COLO668 (cell line): Measurements from ENCODE around the gene PSMB7.

Source experiments
- DNase-seq: peaks from one replicate; lab custom pipeline; 2025; ENCODE audit not compliant: unreplicated experiment; lab: John Stamatoyannopoulos, UW

The PSMB7 gene

DNA sequence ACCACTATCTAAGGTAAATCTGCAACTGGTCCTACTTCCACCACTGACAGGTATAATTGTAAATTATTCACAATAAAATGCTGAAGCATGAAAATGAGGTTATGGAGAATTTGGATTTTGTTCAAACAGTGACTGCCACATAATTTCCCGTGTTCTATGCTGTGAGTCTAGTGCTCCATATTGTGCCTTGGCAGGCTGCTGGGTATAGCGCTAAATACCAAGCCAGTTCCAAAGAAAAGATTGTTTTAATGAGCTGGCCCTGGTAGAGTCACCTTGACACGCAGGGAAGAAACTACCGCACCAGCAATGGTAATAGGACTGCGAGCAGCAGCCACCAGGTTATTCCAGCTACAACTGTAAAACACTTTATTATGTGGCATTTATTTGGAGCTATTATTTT lies 30.4 kb downstream of the PSMB7 start:
- DNase-seq, result no peak

DNA sequence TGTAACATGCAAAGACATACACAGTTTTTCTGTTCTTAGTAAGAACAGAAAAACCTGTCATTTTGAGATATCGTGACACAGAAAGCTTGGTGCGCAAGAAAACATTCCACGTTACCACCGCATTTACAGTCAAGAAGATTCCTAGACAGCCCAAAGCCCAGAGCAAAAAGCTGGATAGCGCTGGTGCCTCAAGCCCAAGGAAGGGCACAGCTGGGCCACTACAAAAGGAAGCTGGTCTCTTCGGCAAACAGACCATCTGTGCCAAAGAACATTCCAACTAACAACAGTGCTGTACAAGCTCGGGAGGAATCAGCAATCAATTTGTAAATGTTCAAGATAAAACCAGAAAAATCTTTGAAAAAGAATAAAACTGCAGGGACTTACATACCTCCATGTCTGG lies 31.0 kb downstream of the PSMB7 start:
- DNase-seq, result no peak

DNA sequence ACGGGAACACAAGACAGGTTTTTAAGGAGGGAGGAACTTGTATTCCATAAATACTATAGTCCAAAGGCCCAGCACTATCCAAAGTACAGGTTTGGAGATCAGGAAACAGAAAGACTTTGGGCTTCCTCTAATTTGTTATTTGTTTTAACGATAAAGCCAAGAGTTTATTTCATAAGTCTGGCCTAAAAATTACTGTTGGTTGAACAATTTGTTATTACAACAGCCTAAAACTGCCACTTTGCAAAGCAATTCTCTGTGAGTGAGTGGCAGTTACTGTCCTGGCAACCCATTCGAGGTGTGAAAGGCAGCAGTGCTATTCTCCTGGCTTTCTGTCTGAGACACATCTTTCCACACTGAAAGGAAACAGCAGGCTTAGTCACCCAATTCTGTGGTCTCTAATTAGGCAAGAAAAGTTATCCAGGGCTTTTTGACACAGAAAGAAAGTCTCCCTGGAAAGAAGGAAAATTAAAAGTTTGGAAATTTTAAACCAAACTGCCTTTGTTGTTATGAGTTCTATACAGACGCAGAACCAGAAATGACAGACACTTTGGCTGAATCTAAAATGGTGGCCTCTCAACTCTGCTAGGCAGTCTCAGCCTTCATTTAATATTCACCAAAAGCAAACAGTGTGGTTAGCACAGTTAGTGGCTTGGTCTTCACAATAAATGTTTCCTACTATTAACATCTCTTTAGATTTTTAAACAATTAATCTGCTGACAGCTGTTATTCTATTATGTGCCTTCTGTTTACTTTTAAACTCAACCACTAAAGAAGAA lies 33.9 kb downstream of the PSMB7 start:
- DNase-seq, result peak; percentile 45

DNA sequence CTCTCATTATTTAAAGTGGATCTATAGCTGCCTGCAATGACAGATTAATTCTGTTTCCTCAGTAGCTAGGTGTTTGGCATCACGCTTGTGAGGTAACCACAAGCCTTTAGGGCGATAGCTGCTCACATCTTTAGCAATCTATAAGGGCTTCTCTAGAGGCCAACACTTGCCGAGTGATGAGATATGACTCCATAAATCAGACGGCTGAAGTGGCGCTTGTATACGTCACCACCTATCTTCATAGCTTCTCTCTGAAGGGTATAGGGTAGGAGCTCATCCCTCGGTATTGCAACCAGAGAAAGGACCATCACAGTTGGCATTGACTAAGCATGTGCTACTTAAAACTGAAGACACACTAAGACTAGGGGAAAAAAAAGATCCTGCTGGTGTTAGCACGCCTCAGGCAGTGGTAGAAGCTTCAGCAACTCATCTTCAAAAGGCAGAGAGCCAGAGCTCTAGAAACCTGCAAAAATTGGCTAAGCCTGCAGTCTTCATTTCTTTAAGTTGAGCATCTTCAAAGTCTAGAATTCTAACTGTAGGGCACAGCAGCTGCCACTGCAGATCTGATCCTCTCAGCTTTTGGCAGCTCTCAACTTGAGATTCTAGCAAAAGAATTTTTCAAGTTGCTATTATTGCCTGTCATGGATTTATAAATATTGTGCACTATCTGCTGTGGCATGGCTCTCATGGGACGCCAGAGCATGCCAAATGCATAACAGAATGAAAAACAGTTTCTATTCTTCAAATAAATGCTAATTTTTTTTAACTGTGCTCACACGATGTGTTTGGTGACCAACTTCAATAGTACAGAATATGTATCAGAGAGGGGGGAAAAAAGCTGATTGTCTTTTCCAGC lies 37.5 kb downstream of the PSMB7 start:
- DNase-seq, result peak; percentile 40

DNA sequence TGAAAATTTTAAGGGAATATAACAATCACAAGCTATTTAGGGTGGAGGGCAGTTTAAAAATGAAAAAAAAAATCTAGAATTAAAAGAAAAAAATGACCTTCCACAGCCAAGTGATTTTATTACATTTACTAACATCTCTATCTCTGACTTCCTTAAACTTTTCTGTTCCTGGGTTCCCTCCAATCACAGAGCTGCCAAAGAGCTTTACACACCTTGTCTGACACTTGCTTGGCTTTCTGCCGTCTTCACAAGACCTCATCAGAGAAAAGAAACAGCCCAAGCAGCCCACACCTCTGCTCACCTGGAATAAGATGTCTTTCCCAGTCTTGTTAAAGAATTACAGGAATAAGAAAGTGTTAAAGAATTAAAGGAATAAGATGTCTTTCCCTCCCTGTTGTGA lies 38.9 kb downstream of the PSMB7 start:
- DNase-seq, result no peak

DNA sequence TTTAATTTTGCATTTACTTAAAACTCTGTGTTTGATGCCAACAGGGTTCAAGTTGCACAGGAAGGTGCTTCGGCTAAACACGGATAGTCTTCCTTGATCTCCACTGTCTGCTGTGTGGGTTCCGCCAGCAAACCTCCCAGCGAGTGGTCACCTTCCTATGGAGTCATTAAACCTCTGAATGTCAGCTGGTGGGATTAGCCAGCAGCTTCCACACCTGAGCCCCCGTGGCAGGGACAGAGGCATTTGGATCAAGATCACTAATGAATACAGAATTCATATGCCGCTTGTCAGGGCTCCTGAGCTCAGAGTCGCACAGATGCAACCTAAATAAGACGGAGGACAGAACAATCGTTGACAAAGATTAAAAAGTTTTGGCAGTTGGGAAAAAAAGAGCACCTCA lies 39.5 kb downstream of the PSMB7 start:
- DNase-seq, result no peak

DNA sequence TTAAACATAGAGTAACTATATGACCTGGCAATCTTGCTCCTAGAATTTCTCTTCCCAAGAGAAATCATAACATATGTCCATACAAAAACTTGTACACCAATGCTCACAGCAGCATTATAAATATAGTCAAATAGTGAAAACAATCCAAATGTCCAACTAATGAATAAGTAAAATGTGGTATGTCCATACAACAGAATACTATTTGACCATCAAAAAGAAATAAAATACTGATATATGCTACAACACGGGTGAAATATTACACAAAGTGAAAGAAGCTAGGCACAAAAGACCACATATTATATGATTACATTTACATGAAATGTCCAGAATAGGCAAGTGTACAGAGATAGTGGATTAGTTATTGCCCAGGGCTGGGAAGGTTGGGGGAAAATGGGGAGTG lies 41.4 kb downstream of the PSMB7 start:
- DNase-seq, result no peak

DNA sequence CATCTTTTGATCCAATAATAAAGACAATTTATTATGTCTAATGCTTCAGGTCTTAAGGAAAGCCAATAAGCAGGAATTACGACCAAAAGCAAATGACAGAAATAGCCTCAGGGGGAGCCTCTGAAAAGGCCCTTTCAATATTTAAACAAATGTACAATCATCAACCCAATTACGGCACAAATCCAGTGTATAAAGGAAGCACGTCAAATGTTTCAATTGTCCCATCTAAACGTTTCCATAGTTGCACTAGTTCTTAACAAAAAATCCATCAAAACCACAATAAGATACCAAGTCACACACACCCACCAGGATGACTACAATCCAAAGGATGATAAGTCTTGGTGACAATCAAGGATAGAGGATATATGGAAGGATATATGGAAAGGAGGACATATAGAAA lies 41.9 kb downstream of the PSMB7 start:
- DNase-seq, result no peak

DNA sequence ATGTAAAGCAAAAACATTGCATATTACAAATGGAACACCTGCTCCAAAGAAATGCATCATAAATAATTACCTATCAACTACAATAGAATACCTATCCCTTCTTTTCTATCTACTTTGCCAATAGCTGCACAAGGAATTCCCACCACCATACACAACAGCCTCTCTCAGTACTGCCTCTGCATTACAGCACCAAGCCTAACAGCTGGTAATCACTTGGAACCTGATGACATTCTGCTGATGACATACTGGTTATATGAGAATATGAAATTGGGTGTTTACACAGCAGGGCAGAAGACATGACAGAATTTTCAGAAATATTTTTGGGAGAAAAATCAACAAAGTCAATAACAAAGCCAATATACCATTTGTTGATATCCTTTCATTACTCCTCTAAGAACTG lies 43.2 kb downstream of the PSMB7 start:
- DNase-seq, result no peak

DNA sequence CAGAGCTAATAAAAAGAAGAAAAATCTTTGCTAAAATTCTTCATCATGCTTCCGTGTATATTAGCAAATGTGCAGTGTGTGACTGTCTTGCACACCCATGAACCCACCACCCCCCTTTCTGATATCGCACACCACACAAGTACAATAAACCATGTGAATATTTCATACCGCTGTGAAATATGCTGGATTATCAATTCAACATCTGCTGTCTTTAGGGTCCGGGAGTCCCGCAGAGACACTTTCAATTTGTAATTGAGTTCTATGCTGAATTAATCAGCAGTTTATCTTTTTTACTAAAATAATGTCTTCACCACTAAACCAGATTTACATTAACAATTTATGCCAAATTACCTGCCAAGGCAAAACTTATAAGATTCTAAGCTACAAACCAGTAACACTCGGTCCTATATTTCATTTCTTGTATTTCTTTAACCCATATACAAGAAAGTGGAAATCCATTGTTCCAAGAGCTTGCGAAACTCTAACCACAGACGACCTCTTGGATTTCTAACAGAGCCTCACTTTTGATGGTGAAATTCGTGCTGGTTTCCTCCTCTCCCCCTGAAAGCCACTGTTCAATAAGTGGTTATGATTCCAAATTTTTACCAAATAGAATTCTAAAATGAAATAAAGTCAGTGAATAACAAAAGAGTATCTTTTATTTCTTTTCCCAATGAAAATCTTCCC lies 44.2 kb downstream of the PSMB7 start:
- DNase-seq, result no peak

DNA sequence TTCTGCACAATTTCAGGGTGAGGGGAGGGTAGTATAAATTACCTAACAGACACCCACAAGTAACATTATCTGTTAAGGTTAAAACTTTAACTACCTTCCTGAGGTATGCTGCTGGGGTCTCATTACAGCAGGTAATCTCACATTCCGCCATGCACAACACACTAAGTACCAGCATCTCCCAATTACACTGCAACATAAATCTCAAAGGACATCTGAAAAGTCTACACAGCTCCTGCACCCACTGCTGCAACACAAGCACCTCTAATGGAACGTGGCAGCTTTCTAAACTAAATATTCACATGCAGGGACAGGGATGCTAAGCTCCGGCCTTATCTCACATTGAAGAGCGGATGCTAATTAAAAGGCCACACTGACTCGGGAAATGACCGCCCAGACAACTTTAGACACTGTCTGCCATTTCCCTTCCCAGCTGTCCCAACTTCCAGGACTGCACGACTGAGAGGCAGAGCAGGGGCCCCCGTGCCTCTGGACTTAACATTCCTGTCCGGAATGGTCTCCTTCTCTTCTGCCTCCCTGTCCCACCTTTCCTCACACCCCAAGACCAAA lies 45.9 kb downstream of the PSMB7 start:
- no peak for DNase-seq

DNA sequence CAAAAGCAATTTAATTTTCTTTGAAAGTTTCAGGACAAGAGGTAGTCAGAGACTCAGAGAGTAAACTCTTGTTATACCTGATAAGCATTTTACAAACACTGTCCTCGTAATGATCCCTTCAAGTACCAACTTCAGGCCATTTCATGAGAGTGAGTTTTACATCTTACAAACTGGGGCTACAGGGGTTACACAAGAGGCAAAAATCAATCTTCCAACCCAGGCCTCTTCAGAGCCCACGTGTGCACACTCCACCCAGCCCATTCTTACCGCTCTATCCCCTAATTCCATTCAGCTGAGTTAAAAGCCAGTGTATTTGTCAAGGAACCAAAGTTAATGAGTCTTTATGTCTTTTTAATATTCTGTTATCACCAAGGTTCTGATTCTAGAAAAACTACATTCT lies 46.5 kb downstream of the PSMB7 start:
- no peak for DNase-seq

DNA sequence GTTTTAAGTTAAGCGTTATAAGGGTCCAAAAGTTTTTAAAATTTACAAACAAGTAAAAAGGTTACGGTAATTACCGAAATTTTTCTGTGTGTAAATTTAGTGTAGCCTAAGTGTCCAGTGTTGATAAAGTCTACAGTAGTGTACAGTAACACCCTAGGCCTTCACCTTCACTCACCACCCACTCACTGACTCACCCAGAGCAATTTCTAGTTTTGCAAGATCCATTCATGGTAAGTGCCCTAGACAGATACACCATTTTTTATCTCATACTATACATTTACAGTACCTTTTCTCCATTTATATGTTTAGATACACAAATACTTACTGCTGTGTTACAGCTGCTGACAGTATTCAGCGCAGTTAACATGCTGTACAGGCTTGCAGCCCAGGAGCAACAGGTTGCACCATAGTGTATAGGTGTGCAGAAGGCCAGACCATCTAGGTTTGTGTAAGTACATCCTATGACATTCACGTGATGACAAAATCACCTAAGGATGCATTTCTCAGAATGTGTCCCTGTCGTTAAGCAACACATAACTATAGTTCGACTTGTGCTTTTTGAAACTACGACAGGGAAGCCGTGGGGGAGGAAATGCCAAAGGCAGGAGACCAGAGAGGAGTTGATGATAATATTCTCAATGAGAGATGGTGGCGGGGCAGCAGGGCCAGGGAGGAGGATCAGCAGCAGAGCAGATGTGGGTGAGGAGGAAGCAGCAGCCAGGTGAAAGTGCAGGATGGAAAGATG lies 48.6 kb downstream of the PSMB7 start:
- DNase-seq, result no peak

DNA sequence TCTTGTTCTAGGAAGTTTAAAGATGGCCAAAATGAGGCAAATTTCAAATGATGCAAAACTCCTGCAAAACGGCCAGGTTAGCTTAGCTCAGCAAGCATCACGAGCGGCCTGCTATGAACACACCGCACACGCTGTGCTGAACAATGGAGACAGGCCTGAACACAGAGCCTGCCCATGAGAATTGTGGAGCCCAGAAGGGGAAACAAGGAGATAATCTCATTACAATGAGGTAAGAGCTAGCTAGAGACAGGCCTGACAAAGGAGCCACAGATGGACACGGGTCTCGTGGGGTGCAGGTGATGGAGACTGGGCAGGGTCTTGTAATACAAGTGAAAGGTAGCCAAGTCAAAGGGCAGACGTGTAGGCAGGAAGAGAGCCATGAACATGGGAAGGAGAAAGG lies 50.2 kb downstream of the PSMB7 start:
- no peak for DNase-seq

DNA sequence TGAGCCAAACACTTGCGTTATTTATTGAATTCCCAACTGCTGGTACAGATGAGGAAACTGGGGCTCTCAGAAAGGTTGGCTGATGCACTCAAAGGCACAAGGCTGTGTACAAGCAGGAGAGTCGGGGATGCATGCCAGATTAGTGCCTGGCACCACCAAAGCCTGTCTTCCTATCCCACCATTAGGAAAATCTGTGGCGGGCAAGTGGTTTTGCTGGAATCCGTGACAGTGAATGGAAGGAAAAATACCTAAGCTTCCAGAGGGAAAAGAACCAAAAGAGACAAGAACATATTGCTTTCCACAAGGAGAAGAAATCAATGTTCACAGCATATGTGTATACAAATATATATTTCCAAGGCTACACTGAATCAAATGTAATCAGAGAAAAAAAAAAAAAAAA lies 51.1 kb downstream of the PSMB7 start:
- no peak for DNase-seq

DNA sequence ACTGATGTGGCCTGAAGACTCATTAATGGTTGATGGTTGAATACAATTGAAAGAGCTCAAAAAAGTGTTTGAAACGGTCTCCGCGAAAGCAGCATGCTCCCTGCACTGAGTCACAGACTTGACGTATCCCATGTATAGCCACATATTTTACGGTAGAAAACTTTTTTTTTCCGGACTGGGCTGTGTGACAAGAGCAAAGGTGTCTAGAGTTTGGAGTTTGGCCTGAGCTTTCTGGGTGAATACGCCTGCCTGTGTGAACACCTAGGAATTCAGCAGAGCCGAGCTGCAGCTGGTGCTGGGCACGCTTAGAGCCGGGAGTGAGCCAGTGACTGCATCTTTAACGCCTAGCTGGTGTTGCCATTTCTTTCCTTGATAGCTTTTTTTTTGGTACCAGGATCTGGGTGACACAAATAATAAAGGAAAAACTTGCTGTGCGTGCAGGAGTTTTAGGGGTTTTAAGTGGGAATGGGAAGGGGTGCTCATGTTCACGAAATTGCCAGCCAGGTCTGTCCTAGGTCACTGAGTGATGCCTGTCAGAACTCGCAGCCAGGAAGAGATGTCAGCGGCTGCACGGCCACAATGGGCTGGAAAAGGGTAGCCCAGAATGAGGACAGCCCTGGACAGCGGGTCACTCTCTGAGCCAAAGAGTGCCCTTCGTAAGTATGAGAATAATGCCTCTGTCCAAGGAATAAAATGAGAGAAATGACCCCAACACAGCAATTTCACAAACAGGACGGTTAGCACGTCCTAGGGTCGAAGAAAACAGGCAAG lies 51.7 kb downstream of the PSMB7 start:
- DNase-seq, result no peak

DNA sequence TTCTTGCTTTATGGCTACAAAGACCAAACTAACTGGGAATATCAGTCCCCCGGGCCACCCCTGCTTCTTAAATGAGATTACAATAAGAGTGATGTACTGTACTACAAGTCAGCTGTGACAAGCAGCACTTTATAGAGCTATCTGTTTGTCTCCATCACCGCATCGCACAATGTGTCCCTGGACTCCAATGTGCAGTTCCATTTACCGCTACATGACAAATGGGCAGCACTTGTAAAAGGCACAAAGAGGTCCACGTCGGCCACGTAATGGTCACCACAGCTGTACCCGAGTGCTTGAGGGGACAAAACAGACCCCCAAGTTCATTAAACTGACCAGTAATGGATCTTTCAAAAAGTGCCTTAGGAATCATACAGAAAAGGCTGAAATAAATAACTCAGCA lies 54.1 kb downstream of the PSMB7 start:
- no peak for DNase-seq

DNA sequence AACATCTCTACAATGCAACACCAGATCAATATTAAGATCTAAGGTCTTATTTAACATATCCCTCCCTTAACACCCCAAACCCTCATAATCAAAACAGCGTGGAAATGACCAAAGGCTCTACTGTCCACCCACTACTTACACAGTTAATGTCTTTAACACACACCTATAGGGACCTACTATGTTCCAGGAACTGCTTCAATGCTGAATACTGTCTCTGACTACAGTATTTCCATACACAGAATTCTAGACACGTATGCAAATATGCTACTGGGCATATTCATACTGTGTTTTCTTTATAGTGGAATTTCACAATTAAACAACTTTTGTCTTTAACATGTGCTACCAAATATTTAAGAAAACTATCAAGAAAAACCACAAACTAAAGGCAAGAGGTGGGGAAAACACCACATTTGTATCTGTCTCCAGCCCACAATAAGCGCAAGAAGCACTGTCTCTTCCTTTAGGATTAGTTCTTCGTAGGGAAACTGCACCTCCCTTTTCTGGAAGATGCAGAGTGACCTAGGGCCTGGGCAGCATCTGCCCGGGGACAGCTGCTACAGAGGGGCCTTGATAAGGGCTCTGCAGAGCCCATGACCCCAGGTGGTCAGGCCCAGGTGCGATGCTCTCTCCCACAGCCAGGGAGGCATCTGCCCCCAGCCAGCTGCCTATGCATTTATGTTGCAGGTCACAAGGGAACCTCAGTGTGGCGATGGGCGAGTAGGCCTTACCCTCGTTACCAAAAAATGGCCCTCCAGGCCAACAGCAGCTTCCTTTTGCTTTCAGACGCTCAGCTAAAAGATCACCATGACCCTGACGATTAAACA lies 55.2 kb downstream of the PSMB7 start:
- no peak for DNase-seq

DNA sequence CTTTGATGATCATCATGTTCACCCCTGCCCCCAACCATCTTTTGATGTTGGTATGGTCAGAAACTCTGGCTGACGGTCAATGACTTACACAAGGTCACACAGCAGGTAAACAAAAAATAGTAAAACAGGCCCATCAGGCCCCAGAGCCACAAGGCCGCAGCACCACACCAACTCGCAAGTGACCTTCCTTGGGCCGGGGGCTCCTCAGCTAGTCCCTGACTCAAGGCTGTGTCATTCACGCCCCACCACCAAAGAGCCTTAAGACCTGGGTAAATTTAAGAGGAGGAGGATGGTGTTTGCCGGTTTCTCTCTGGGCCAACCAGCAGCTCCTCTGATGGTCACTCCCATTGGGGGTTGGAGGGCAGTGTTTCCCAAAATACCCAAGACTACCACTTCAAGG lies 55.8 kb downstream of the PSMB7 start:
- no peak for DNase-seq
